HG03095 (cell line): ENCODE results near the gene KLRK1.
"Not testable (repeated sequence)": the region's sequence is repeated elsewhere in the genome, so short reads cannot be mapped to it uniquely, and the experiment has no call there.

Experiments used
- ATAC-seq: cut with Tn5 transposase; IDR thresholded peaks from one replicate; pipeline ENCODE4 v1.9.1; 2021; ENCODE audit warnings: moderate library complexity; ENCODE audit not compliant: unreplicated experiment

Gene KLRK1

DNA sequence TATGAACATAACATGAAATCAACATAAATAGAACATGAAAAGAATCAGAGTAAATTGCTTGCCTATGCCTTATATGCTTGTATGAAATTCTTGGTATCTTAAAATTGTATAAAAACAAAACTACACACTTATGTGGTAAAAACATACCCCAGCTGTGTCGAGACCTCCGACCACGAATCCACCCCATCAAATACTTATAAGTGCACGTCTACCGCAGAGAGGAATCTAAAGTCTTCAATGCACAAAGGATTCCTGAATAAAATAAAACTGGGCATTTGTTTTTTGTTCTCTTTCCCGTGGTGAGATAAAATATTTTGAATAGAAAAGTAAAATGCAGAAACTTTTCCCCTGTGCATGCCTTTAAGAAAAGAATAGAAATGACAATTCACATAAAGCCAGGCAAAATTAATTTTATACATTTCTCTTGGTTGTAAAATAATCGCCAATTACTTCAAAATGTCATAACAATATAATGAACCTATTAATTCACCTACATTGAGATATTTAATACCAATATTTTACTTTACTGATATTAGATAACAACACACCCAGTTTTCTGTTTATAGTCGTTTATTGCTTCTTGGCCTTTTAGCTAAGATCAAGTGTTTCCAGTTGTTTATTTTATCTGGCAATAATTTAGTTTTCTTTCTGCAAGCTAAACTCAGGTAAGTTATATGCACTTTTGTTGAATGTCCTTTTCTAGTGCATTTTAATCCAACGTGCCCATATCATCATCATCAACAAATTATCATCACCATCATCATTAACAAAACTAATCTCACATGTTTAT, 1.0 kb downstream of the KLRK1 start:
- no peak for ATAC-seq

DNA sequence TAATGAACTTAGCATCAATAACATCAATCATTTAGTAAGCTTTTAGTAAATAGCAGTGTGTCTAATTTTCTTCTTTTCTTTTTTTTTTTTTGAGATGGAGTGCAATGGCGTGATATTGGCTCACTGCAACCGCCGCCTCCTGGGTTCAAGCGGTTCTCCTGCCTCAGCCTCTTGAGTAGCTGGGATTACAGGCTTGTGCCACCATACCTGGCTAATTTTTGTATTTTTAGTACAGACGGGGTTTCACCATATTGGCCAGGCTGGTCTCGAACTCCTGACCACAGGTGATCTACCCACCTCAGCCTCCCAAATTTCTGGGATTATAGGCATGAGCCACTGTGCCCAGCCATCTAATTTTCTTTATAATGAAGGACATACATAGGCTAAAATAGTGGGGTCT, 2.3 kb downstream of the KLRK1 start:
- ATAC-seq: not testable (repeated sequence)

DNA sequence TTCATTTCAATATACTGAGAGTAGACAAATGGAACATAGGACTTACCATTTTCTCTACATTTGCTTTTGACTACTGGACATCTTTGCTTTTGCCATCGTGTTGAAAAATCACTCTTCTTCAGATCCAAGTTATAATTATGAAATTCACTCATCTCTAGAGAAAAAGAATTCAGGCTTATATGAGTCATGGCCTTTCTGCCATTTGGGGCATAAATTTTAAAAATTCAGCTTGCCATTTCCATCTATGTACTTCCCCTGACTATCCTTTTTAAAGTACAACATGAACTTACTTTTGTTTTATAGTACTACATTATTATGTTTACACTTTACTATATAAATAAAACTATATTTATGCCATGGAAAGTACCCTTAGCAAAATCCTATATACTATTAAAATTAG, 3.0 kb downstream of the KLRK1 start:
- ATAC-seq: no peak

DNA sequence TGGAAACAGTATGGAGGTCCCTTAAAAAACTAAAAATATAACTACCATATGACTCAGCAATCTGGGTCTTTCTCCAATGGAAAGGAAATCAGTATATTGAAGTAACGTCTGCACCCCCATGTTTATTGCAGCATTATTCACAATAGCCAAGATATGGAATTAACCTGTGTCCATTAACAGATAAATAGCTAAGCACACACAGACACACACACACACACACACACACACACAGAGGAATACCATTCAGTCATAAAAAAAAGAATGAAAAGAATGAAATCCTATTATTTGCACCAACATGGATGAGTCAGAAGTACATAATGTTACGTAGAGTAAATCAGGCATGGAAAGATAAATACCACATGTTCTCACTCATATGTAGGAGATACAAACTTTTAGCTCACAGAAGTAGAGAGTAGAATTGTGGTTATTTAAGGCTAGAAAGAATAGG, 4.7 kb downstream of the KLRK1 start:
- ATAC-seq: no peak

DNA sequence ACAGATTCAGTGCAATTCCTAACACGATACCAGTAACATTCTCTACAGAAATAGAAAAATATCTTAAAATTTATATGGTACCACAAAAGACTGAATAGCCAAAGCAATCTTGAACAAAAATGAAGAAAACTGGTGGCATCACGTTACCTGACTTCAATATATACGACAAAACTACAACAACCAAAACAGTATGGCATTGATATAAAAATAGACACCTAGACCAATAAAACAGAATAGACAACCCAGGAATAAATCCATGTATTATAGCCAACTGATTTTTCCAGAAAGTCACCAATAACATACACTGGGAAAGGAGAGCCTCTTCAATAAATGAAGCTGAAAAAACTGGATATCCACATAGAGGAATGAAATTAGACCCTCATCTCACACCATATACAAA, 5.7 kb downstream of the KLRK1 start:
- ATAC-seq: no peak

DNA sequence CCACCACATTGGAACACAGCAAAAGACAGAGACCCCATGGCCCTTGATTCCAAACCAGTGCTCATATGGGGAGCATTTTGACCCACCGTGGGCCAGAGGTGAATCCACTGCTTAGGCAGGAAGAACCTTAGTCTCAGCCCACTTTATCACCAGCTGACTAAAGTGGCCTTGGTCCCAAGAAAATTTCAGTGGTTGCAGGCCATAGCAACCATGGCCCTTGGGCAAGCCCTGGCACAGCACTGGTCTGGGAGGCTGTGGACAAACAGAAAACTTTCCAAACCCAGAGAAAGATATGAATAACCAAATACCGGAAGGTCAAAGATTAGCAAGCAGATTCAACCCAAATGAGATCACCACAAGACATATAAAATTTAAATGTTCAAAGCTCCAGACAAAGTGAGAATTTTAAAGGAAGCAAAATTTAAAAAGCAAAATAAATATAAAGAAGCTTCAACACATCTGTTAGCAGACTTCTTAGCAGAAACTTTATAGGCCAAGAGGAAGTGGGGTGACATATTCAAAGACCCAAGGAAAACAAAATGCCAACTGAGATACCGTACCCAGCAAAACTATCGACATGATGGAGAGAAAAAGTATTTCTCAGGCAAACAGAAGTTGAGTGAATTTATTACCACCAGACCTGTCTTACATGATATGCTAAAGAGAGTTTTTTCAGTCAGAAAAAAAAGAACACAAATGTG, 7.8 kb downstream of the KLRK1 start:
- no peak for ATAC-seq

DNA sequence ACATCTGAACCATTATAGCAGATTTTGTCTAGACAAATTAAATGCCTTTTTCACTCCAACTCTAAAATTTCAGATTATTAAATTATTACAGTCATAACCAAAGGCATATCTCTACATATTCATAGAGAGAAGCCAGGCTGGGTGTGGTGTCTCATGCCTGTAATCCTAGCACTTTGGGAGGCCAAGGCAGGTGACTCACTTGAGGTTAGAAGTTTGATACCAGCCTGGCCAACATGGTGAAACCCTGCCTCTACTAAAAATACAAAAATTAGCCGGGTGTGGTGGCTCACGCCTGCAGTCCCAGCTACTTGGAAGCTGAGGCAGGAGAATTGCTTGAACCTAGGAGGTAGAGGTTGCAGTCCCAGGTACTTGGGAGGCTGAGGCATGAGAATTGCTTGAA, 11.1 kb downstream of the KLRK1 start:
- not testable (repeated sequence) for ATAC-seq

DNA sequence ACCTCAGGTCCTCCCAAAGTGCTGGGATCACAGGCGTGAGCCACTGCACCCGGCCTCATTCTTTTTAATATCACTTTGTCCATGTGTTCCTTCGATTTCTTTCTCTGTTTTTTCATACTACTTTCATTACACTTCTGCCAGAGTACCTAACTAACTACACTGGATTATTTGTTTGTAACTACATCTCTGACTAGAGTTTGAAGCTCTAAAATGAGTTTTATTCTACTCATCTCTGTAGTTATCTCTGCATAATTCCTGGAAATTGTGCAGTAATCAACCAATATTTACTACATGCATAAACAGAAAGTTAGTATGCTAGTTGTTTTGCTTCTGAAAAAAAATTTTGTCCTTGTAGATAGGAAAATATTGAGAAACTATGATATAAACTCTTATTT, 15.2 kb downstream of the KLRK1 start:
- no peak for ATAC-seq

DNA sequence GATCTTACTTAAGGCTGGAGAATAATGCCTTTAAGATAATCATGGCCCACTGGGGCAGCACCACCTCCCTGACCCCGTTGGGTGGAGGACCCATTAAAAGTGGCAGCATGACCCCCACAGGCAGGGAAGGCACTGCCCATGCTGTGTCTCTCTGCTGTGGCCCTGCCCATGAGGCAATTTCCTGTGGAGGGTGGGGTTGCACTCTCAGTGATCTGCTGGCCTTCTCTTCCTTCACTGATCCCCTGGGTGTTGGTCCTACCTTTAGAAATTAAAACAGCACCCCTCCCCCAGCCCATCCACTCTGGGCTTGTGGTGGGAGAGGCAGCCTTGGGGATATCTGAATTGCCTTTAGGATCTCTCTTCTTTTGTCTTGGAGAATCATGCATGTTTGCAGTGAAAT, 17.3 kb downstream of the KLRK1 start:
- ATAC-seq: no peak

DNA sequence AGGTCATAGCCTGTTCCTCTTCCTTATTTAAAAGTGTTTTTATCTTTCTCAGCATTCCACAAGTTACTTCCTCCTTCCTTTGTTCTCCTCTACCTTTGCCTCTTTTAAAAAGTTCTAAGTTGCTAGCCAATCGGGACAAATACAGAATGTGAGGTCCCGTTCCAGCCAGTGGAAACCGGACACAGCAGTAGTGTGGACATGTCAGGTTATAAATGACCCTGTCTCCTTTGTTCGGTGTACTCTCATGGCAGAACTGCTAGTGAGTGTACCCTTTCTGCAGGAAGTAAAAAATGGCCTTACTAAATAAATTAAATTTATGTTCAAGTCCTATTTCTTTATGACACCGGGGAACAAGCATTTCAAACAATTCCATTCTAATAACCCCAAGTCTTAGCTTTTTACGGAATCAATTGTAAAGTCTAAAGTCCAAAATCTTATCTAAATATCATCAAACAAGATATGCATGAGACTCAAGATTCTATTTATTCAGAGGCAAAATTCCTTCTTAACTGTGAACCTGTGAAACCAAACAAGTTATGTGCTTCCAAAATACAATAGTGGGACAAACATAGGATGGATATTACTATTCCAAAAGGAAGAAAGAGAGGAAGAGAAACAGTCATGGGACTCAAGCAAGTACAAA, 17.8 kb downstream of the KLRK1 start:
- ATAC-seq: not testable (repeated sequence)

DNA sequence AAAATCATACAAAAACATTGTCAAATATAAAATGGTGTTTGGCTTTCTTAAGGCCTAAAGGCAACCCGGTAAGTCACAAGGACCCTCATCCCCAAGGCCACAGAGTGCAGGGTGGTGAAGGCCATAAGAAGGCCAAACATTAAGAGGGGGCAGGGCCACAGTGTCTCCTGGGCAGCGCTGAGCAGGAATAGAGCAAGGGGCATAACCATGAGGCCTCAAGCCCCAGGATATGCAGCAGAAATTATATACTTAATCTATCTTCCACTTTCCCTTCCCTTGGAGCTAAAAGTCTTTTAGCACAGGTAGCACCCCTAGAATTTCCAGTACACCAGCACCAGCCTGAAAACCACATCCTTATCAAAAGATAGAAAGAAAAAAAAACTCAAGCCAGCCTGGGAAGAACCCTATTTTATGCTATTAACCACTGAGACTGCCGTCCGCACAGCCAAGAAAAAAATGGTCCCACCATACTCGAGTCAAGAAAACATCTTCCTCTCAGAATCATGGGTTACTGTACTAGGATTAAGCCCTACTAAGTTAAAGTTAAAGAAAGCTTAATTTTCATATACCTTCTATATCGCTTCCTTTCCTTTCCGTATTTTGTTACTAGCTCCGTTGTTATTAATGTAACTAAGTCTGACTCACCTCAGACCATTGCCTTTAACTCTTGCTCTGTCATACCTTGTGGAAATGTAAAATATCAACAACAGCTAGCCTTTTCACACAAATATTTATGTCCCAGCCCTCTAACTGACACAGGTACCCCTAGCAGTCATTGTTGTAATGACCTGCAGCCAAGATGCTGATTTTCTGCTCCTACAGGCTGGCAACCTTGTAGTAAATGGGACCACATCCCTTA, 20.1 kb downstream of the KLRK1 start:
- no peak for ATAC-seq

DNA sequence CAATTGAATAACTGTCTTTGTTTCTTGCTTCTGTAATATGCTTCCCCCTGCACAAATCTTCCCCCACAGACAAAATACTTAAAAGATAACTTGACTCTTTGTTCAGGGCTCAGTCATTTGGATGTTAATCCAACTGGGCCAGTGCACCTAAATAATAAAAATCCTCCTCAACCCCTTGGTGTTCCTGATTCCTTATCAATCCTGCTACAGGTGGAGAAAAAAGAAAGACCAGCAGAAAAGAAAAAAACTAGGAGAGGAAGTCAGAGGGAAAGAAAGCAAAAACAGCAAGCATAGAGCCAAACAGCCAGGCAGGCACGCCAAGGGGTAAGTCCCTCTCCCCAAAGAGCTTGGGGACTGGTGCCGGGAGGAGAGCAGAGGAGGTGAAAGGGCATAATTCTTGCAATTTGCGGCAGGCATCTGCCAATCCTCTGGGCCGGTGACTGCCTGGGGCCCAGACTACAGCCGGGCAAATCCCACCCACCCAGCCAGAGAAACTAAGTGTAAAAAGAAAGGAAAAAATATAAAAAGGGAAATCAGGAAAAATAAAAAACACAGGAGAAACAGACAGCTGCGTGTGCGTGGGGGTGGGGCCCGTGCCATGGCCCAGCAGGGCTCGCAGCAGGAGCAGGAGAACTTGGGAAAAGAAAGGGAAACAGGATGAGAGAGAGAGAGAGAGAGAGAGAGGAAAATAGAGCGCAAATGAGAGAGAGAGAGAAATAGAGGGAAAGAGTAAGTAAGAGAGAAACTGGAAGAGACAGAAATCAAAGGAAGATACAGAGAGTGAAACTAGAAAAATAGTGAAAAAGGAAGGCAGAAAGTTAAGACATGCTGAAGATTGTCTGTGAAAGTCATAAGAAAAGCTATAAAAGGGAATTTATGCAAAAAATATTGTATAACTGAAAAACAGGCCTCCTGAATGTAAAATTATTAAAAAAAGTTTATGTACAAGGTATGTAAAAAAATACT, 21.4 kb downstream of the KLRK1 start:
- ATAC-seq: no peak

DNA sequence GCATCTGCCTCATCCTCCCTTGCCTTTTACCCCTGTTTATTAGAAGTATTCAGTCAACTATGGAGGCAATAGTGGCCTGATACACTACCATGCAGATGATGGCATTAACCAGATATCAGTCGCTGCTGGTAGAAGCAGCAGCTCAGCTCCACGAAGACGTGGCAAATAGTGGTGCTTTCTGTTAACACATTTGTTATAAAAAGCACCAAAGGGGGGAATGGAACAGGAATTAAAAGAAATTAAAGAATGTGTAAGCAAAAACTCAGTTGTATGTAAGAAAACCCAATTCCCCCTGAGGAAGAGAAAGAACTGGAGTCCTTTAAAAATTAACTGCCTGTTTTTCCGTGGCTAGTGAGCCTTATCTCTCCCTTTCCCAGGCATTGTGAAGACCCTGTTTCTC, 22.1 kb downstream of the KLRK1 start:
- not testable (repeated sequence) for ATAC-seq

DNA sequence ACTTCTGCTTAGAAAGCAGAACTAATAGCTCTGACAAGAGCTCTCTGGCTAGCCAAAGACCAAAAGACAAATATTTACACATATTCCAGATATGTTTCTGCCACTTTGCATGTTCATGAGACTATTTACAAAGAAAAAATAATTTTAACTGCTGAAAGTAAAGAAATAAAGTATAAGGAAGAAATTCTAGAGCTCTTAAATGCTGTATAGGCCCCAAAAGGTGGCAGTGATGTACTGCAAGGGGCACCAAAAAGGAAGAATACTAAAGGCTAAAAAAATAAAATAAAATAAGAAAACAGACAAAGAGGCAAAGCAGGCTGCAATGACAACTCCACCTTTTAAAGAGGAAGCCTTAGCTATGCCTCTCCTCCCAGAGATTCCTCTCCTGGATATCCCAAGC, 23.0 kb downstream of the KLRK1 start:
- no peak for ATAC-seq

DNA sequence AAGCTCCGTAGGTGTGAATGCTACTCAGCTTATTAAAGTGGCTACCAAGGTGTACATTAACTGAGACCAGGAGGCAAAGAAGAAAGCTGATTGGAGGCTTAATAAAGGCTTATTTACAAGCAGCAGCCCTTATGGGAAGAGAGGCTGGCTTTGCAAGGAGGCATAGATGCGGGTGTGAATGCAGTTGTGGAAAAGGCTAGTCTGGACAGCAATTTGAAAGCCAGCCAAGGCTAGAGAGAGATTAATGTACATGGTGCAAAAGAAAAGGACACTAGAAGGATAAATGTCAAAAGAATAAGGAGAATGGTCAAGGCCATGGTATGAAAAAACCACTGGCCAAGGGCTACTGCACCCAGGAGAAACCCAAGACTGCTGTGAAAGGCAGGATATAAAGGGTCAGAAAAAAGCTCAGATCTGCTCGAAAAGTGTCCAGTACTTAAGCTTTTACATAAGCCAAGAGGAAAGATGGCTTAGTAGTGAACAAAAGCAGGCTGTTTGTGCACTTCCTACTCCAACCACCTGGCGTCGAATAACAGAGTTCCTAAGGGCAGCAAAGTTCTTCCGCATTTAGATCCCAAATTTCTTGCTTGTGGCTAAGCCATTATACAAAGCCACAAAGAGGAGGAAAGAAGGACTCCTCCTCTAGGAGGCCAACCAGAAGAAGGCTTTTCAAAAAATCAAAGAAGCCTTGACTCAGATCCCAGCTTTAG, 24.0 kb downstream of the KLRK1 start:
- no peak for ATAC-seq

DNA sequence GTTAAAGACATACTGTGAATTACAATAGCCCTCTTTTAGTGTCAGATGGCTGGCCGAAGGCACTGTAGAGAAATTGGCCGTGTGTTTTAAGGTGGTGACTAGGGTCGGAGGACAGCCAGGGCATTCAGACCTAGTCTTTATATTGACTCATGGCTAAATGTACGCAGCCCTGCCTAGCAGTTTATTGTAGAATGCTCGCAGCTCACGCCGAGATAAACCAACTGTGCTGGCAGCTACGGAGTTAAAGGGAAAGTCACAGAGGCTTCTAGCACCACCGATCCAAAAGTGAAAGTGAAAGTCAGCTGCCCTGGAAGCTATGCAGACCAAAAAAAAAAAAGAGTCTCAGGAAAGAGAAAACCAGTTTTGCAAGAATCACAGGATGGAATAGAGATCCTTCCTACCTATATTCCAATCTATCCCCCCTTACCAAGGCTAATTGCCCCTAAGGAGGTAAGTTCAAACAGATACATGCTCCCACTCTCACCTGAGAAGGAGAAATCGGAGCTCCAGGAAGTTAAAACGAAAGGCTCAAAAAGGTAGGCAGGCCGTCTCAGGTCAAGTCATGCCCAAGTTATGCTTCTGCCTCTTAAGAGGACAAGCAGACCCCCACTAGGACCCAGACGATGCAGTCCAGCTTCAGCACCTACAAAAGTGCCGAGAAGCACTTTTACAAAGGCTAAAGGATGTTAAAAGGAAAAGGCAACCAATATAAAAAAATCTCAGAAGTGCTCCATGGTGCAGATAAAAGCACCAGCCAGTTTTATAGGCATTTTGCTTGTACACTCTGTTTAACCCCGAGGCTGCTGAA, 24.8 kb downstream of the KLRK1 start:
- ATAC-seq: peak; percentile 40

DNA sequence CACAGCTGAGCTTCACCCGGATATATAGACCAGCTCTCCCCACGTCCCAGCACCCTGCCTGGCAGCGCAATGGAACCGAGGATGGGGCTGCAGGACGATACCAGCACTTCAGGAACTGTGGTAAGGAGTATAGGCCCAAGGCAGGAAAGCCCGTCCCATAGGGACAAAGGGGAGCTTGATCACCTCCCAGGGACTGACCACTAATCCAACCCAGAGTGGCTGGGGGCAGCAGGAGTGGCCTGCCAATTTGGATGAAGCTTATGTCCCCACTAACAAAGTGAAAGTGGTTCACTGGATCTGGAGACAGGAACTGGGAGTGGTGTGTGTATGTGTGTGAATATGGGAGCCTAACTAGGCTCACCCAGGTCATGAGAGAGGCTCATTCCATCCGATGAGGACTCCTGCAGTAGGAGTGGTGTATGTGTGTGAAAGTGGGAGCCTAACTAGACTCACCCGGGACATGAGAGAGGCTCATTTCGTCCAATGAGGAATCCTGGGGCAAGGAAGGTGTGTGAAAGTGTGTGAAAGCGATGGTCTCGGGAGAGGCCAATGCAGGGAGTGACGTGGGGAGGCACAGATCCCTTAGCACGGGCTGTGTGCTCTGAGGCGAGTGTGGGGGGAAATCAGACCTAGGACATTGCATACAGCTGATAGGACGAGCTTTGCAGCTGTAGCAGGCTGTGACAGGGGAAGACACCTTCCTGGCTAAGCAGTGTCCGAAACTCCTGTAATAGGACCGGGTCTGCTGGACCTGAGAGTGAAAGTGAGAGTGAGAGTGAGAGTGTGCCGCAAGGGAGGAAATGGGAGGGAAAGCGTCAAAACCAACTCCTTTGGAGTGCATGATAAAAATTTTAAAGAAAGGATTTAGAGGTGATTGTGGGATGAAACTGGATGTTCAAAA, 25.7 kb downstream of the KLRK1 start:
- ATAC-seq: peak; percentile 91

DNA sequence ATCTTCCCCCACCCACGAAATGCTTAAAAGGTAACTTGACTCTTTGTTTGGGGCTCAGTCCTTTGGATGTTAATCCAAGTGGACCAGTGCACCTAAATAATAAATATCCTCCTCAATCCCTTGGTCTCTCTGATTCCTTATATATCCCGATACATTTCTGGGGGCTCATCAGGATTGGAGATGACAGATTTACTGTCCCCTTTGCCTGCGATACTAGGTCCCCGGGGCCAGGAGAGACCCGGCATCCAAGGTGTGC, 26.3 kb downstream of the KLRK1 start:
- ATAC-seq: no peak
